Measurements from ENCODE around the gene OR51D1.

DNA sequence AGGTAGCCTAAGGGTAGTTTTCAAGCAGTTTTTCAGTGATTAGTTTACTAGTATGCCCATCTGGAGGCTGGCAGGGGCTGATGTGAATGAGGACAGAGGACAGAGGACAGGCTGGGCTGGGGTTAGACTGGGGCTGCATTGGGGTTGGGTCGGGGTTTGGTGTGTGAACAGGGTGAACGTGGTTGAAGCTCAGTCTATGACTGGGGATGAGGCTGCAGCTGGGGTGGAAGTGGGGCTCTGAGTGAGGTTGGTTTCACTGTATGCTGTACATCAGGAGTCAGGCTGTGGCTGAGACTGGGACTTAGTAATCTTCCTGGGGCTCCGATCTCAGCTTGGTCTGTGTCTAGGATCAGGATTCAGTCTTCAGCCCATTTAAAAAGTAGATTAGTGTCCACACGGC lies 7.0 kb downstream of the OR51D1 start:
- TF ChIP-seq, protein P1, sequence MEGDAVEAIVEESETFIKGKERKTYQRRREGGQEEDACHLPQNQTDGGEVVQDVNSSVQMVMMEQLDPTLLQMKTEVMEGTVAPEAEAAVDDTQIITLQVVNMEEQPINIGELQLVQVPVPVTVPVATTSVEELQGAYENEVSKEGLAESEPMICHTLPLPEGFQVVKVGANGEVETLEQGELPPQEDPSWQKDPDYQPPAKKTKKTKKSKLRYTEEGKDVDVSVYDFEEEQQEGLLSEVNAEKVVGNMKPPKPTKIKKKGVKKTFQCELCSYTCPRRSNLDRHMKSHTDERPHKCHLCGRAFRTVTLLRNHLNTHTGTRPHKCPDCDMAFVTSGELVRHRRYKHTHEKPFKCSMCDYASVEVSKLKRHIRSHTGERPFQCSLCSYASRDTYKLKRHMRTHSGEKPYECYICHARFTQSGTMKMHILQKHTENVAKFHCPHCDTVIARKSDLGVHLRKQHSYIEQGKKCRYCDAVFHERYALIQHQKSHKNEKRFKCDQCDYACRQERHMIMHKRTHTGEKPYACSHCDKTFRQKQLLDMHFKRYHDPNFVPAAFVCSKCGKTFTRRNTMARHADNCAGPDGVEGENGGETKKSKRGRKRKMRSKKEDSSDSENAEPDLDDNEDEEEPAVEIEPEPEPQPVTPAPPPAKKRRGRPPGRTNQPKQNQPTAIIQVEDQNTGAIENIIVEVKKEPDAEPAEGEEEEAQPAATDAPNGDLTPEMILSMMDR (conservative IDR thresholded peaks at IDR 0.05; ENCODE audit: low read depth, low read length), result no peak
- TF ChIP-seq EZH2 (IDR thresholded peaks at IDR 0.05; ENCODE audit: borderline replicate concordance, low read depth, low read length, poor library complexity, severe bottlenecking), result no peak

All from A673 (cell line).